Activated CD4-positive, alpha-beta T cell treated with anti-CD3 and anti-CD28 coated beads, Interleukin-2, amount 10 ng/mL, durations not matched to agents 7 days and 5 days (primary cell): ENCODE data around the gene CCDC92B. TPM values are rescaled to one million over a fixed set of nuclear protein-coding genes. Genes with fewer than 3 reads are reported as not detected.

Experiments
- CTCF ChIA-PET: fragments of 350-600 bp; sonication (Branson Sonifier 250); formaldehyde crosslinking; loops from one replicate; lab custom pipeline; 2021; ENCODE audit warnings: antibody characterized with exemption; lab: Charles Lee
- POLR2A ChIA-PET: fragments of 350-600 bp; sonication (Branson Sonifier 250); formaldehyde crosslinking; loops from one replicate; lab custom pipeline; 2021; ENCODE audit warnings: antibody characterized with exemption; lab: Charles Lee
- DNase-seq: peaks from one replicate; pipeline ENCODE4 v3.0.0-alpha.2; 2020
- H3K27ac Mint-ChIP-seq: one replicate; pipeline ENCODE4 v1.8.0; 2021; ENCODE audit warnings: mild to moderate bottlenecking, moderate library complexity, mixed read lengths
- H3K27me3 Mint-ChIP-seq: one replicate; pipeline ENCODE4 v1.8.0; 2021; ENCODE audit warnings: mixed read lengths
- H3K36me3 Mint-ChIP-seq: one replicate; pipeline ENCODE4 v1.8.0; 2021; ENCODE audit warnings: low read depth, mixed read lengths
- H3K4me1 Mint-ChIP-seq: one replicate; pipeline ENCODE4 v1.8.0; 2021; ENCODE audit warnings: mixed read lengths
- H3K4me3 Mint-ChIP-seq: one replicate; pipeline ENCODE4 v1.8.0; 2021; ENCODE audit warnings: mild to moderate bottlenecking, moderate library complexity, mixed read lengths
- H3K9me3 Mint-ChIP-seq: one replicate; pipeline ENCODE4 v1.8.0; 2021; ENCODE audit warnings: mixed read lengths
- total RNA-seq, 2 experiments: library from RNA; stranded (reverse); gene quantifications; one replicate each; pipeline ENCODE4 v1.2.3, GENCODE V29; 2021

The CCDC92B gene
- total RNA-seq, 2 experiments from 2014 or later, result 0.08 TPM; not detected in 1

DNA sequence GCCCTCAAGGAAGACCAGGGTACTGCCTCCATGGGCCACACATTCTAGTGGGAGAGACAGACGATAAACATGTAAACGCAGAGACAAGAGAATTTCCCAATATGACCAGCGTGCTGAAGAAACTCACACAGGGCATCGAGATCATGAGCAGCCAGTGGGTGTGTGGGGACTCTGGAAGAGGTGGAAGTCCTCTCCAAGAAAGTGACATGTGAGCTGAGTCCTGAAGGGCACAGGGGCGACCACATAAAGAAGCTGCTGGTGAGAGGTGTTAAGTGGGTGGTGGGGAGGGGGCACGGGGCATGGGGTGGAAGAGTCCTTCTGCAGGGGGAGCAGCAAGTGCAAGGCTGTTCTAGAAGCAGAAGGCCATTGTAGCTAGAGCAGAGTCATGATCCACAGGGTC is 25.8 kb upstream of the CCDC92B start:
- peaks cover 50% of the 10 kb centered on the region for H3K27me3 Mint-ChIP-seq
- no peak for DNase-seq
- no peaks in the 10 kb centered on the region for H3K9me3 Mint-ChIP-seq
- peaks cover 5% of the 10 kb centered on the region for H3K4me1 Mint-ChIP-seq
- ChIA-PET POLR2A (no interaction called here), CTCF (no interaction called here)
- no peak overlapping the region for H3K27ac Mint-ChIP-seq
- no peaks in the 10 kb centered on the region for H3K36me3 Mint-ChIP-seq
- no peak overlapping the region for H3K4me3 Mint-ChIP-seq

DNA sequence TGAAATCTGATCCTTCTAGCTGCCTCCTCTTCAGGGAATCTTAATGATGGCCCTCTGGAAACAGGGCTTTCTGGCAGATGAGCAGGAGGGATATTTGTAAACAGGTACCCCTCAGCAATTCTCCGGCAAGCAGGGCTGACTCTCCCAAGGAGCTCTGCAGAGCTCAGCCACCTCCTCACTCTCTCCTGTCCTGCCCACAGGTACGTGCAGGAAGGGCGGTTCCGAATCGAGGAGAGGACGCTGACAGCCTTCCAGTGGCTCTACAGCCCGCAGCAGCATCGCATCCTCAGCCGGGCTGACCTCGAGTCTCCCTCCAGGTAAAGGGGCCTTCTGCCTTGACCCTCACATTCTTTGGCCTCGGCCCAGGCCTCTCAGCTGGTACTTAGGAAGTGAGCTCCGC is 20.7 kb upstream of the CCDC92B start:
- Mint-ChIP-seq H3K9me3 (no peaks in the 10 kb centered on the region), H3K27ac (no peak overlapping the region), H3K27me3 (peaks cover 19% of the 10 kb centered on the region), H3K4me3 (no peak overlapping the region), H3K36me3 (no peaks in the 10 kb centered on the region), H3K4me1 (peaks cover 4% of the 10 kb centered on the region)
- ChIA-PET POLR2A (no interaction called here), CTCF (no interaction called here)
- DNase-seq, result no peak

DNA sequence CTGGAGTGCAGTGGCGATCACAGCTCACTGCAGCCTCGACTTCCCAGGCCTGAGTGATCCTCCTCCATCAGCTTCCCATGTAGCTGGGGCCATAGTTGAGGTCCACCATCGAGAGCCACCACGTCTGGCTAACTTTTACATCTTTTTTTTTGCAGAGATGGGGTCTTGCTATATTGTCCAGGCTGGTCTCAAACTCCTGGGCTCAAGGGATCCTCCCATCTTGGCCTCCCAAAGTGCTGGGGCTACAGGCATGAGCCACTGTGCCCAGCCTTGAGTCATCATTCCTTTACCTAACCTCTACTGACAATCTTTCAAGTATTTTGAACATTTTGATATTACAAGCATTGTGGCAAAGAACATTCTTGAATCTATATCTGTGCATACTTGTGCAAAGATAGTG is 9.4 kb upstream of the CCDC92B start:
- POLR2A ChIA-PET, result interaction anchor here (0.7 kb wide), 1 partner anchor 1038 kb away, joined by 9 read pairs; no protein-coding TSS in a partner anchor
- Mint-ChIP-seq H3K9me3 (no peaks in the 10 kb centered on the region), H3K4me1 (no peaks in the 10 kb centered on the region), H3K4me3 (no peak overlapping the region), H3K36me3 (no peaks in the 10 kb centered on the region), H3K27ac (no peak overlapping the region), H3K27me3 (peaks cover 39% of the 10 kb centered on the region)
- CTCF ChIA-PET, result no interaction called here
- no peak for DNase-seq

DNA sequence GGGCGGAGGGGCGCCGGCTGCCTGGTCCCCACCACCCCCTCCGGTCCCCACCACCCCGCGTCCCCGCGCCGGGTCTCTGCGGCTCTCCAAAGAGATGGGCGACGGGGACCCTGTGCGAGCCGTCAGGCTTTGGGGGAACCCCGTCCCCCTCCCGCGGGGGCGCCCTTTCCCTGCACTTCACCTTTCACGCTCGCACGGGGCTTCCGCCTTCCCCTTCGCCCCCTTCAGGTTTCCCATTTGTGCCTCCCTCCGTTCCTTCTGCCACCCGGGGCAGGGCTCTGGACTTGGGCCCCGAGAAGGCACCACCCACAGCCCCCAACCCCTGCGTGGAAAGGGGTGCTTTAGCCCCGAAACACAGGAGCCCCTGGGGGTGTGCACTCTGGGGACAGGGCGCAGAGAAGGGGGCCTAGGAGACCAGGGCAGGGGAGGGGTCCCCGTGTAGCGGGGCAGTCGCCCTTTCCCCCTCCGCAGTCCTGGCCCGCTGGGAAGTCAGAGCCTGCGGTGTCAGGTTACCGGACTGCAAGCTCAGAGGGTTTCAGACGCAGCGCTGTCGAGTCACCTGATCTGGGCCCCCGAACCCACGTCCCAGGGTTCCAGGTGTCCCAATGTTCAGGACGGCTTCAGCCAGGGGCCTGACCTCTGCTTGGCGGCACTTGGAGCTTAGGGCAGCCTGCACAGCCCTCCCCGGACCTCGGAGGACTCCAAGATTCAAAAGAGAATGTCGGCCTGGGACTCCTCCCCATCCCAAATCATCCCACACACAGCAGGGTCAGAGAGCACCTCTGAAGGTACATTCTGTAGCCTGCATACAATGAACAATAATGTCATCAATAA is 6.7 kb upstream of the CCDC92B start:
- DNase-seq, result no peak
- no peaks in the 10 kb centered on the region for H3K36me3 Mint-ChIP-seq
- no peaks in the 10 kb centered on the region for H3K4me1 Mint-ChIP-seq
- no peaks in the 10 kb centered on the region for H3K9me3 Mint-ChIP-seq
- H3K4me3 Mint-ChIP-seq, result peak overlapping the region; percentile 32
- H3K27me3 Mint-ChIP-seq, result peaks cover 47% of the 10 kb centered on the region
- no peak overlapping the region for H3K27ac Mint-ChIP-seq
- CTCF ChIA-PET, result no interaction called here
- POLR2A ChIA-PET, result interaction anchor here (0.6 kb wide), 1 partner anchor 32 kb away, joined by 22 read pairs; no protein-coding TSS in a partner anchor

DNA sequence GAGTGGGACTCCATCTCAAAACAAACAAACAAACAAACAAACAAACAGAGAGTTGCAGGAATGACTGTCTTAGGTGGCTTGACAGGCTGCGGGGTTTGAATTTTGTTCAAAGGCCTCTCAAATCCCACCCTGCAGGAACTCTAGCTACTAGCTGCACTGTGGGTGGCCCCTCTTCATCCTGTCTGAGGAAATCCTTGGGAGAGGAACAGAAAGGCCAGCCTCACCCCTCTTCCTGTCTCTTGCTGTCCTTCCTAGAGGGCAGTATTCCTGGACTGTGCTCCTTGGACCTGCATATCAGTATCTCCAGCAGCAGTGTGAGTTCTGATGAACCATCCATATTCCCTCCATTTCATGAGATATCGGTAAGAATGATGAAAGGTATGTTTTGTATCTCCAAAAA is 2.0 kb upstream of the CCDC92B start:
- H3K27ac Mint-ChIP-seq, result no peak overlapping the region
- H3K36me3 Mint-ChIP-seq, result no peaks in the 10 kb centered on the region
- peaks cover 2% of the 10 kb centered on the region for H3K4me1 Mint-ChIP-seq
- H3K27me3 Mint-ChIP-seq, result peaks cover 48% of the 10 kb centered on the region
- ChIA-PET POLR2A (no interaction called here), CTCF (no interaction called here)
- no peak overlapping the region for H3K4me3 Mint-ChIP-seq
- no peak for DNase-seq
- no peaks in the 10 kb centered on the region for H3K9me3 Mint-ChIP-seq

DNA sequence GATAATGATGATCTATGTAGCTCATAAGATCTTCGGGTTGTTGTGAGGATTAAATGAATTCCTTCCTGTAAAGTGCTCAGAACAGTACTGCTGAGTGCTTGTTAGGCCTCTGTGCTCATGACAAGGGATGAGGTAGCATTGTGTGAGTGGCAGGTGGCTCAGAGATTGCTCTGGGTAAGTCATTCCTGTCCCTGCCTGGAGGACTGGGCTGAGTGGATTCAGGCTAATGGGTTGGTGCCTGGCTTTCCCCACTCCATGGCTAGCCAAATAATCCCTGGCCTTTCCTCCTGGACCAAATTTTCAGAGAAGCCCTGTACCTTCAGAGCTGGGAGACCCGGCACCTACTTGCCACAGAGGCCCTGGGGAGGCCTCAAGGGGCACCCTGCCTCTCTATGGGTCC is 1.3 kb upstream of the CCDC92B start:
- CTCF ChIA-PET, result no interaction called here
- Mint-ChIP-seq H3K36me3 (no peaks in the 10 kb centered on the region), H3K27ac (no peak overlapping the region), H3K9me3 (no peaks in the 10 kb centered on the region), H3K4me3 (no peak overlapping the region), H3K27me3 (peaks cover 44% of the 10 kb centered on the region), H3K4me1 (peaks cover 2% of the 10 kb centered on the region)
- POLR2A ChIA-PET, result no interaction called here
- DNase-seq, result no peak

DNA sequence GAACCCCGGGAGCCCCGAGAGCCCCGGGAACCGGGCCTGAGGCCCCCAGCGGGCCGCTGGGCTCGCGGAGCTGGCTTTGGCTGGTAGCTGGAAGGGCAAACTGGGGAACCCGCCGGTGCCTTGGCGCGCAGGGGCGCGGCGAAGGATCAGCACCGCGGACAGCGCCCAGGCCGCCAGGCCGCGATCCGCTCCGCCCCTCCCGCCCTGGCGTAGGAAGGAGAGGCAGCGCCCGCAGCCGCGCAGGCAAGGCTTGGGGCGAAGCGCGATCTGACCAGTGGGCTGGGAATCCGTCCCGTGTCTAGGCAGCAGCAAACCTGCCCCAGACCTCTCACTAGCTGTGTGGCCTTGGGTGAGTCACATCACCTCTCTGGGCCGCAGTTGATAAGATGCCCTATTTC is 331 bp upstream of the CCDC92B start:
- CTCF ChIA-PET, result no interaction called here
- POLR2A ChIA-PET, result no interaction called here
- peak; percentile 73 for DNase-seq

DNA sequence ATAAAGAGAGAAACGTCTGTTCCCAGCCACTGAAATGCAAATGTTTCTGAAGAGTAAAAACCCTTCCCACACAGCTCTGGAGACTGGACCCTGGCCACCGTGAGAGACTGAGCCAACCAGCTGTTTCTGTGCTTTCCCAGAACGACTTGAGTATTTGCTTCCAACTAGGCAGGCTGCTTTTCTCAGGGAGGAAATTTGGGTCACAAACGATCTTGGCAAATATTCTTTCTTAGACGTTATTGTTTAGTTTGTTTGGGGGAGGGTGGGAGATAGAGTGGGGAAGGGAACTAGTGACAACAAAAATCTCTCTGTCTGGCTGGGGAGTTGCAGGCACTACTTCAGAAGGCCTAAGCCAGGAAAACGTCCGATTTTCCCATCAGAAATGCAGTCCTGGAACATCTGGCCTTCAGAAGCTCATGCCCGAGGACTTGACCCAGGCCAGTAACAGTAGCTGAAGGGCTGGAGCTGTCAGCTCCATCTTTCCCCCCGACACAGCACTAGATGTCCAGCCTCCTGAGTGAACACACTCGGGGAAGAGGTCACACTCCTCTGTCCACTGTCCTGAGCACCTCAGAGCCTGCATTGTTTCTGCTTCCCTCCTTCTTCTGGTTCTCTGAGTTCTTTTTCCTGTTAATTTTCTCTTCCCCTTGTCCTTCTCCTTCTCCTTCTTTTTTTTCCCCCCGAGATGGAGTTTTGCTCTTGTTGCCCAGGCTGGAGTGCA is 4.0 kb downstream of the CCDC92B start:
- Mint-ChIP-seq H3K36me3 (no peaks in the 10 kb centered on the region), H3K27ac (no peak overlapping the region), H3K4me3 (no peak overlapping the region), H3K9me3 (no peaks in the 10 kb centered on the region), H3K27me3 (peaks cover 28% of the 10 kb centered on the region), H3K4me1 (no peaks in the 10 kb centered on the region)
- ChIA-PET POLR2A (no interaction called here), CTCF (no interaction called here)
- DNase-seq, result no peak

More for the DNA sequence above, 331 bp upstream of the CCDC92B start:
- Mint-ChIP-seq H3K27me3 (peaks cover 44% of the 10 kb centered on the region), H3K36me3 (no peaks in the 10 kb centered on the region), H3K27ac (no peak overlapping the region), H3K4me3 (no peak overlapping the region), H3K4me1 (peaks cover 2% of the 10 kb centered on the region), H3K9me3 (no peaks in the 10 kb centered on the region)

DNA sequence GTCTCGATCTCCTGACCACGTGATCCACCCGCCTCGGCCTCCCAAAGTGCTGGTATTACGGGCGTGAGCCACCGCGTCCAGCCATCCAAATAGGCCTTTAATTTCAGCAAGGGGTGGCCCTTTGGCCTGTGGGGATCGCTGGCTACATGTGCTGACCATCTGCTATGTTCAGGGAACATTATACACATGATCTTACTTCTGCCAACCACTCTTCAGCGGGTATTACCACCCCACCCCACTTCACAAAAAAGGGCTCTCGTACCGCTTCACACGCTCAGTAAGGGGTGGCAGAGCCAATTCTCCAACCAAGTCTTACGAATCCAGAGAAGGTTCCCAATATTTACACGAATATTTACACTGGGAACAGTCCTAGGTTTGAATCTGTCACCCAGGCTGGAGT is 11.8 kb downstream of the CCDC92B start:
- no peaks in the 10 kb centered on the region for H3K4me1 Mint-ChIP-seq

DNA sequence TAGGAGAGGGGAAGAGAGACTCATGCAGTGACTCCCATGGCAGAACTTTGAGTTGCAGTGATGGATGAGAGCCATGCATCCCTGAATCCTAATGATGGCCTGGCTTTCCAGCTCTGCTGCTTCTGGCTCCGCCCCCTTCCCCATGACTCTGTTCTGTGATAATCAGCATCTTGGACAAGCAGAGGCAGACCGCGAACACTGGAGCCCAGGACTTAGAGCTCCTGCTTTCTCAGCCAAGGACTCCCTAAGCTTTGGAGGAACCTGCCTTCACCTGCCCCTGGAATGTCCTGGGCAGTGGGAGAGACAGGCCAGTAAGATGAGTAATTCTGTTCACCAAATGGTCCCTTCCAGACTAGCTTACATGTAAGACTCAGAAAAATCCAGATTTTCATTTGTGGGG is 12.5 kb downstream of the CCDC92B start:
- no peaks in the 10 kb centered on the region for H3K4me1 Mint-ChIP-seq
- no peak for DNase-seq
- no peak overlapping the region for H3K27ac Mint-ChIP-seq
- H3K27me3 Mint-ChIP-seq, result no peaks in the 10 kb centered on the region
- ChIA-PET POLR2A (no interaction called here), CTCF (no interaction called here)
- H3K4me3 Mint-ChIP-seq, result no peak overlapping the region
- H3K9me3 Mint-ChIP-seq, result no peaks in the 10 kb centered on the region
- H3K36me3 Mint-ChIP-seq, result no peaks in the 10 kb centered on the region

More for the DNA sequence above, 11.8 kb downstream of the CCDC92B start:
- H3K4me3 Mint-ChIP-seq, result no peak overlapping the region
- CTCF ChIA-PET, result no interaction called here
- H3K9me3 Mint-ChIP-seq, result no peaks in the 10 kb centered on the region
- POLR2A ChIA-PET, result no interaction called here
- no peaks in the 10 kb centered on the region for H3K36me3 Mint-ChIP-seq
- H3K27ac Mint-ChIP-seq, result no peak overlapping the region
- no peaks in the 10 kb centered on the region for H3K27me3 Mint-ChIP-seq
- no peak for DNase-seq

DNA sequence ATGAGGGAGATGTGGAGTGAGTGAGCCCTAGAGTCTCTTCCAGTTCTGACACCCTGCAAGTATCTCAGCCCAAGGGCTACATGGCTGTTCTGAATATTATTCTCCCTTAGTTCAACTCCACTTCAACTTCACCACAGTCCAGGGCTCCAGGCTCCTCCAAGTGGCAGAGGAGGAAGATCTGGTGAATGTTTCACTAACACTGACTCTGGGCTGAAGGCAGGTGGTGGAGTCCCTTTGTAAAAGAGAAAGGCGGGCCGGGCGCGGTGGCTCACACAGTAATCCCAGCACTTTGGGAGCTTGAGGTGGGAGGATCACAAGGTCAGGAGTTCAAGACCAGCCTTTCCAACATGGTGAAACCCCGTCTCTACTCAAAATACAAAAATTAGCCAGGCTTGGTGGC is 13.6 kb downstream of the CCDC92B start:
- no peak overlapping the region for H3K27ac Mint-ChIP-seq
- no peaks in the 10 kb centered on the region for H3K4me1 Mint-ChIP-seq
- no peaks in the 10 kb centered on the region for H3K36me3 Mint-ChIP-seq
- no peaks in the 10 kb centered on the region for H3K9me3 Mint-ChIP-seq
- H3K4me3 Mint-ChIP-seq, result no peak overlapping the region
- ChIA-PET CTCF (no interaction called here), POLR2A (no interaction called here)
- no peak for DNase-seq
- H3K27me3 Mint-ChIP-seq, result no peaks in the 10 kb centered on the region

DNA sequence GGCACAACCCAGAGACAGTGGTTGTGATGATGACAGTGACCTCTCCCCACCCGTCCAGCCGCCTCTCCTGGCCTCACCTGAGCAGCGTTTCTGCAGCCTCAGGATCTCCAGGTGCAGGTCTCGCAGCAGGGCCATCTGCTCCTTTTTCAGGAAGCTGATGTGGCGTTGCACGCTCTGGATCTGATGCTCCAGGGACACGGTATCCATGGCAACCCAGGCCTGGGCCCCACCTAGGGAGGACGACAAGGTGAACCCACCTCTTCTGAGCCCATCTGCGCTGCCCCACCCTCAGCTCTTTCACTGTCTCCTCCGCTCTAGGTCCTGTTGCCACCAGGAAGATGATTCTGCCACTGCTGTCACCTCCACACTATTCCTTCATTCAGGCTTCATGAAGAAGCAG is 14.5 kb downstream of the CCDC92B start:
- CTCF ChIA-PET, result no interaction called here
- no peaks in the 10 kb centered on the region for H3K27me3 Mint-ChIP-seq
- H3K9me3 Mint-ChIP-seq, result no peaks in the 10 kb centered on the region
- POLR2A ChIA-PET, result no interaction called here
- no peaks in the 10 kb centered on the region for H3K36me3 Mint-ChIP-seq
- H3K4me3 Mint-ChIP-seq, result no peak overlapping the region
- no peak for DNase-seq
- H3K27ac Mint-ChIP-seq, result no peak overlapping the region
- H3K4me1 Mint-ChIP-seq, result no peaks in the 10 kb centered on the region

DNA sequence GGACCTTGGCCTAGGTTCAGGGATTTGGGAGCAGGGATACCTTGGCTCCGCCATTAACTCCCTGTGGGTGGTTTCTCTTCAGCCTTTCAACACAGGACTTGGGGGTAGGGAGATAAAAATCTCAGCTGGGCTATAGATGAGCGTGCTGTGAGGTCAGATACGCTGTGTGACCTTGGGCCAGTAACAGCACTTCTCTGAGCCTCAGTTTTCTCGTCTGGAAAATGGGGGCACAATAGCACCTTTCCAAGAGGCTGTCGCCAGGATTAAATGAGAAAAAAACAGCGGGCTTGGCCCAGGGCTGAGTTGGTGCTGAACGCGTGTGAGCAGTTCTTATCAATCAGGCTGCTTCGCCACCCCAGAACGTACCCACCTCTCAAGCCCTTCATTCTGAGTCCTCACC is 17.6 kb downstream of the CCDC92B start:
- ChIA-PET POLR2A (no interaction called here), CTCF (no interaction called here)
- Mint-ChIP-seq H3K4me3 (no peak overlapping the region), H3K27ac (no peak overlapping the region), H3K4me1 (no peaks in the 10 kb centered on the region), H3K9me3 (no peaks in the 10 kb centered on the region), H3K27me3 (peaks cover 4% of the 10 kb centered on the region), H3K36me3 (no peaks in the 10 kb centered on the region)
- no peak for DNase-seq
